Stimulated activated memory B cell treated with anti-CD40 and anti-IgM and Interleukin-4, amounts not matched to agents 10 μg/mL and 1 μg/mL and 100 μg/mL, for 72 hours (primary cell): ENCODE results near the gene DARS2.
"Not testable (repeated sequence)": the region's sequence is repeated elsewhere in the genome, so short reads cannot be mapped to it uniquely, and the experiment has no call there.

Experiments used
- ATAC-seq: fragments of 150-1000 bp; cut with Tn5 transposase; 2 replicates; pipeline ENCODE4 v1.10.0; 2021
- H3K27ac Mint-ChIP-seq: one replicate; pipeline ENCODE4 v1.8.0; 2022; ENCODE audit warnings: mild to moderate bottlenecking, mixed read lengths
- H3K27me3 Mint-ChIP-seq: one replicate; pipeline ENCODE4 v1.8.0; 2022; ENCODE audit warnings: mixed read lengths
- H3K36me3 Mint-ChIP-seq: one replicate; pipeline ENCODE4 v1.8.0; 2022; ENCODE audit warnings: mixed read lengths
- H3K4me1 Mint-ChIP-seq: one replicate; pipeline ENCODE4 v1.8.0; 2022; ENCODE audit warnings: mixed read lengths
- H3K4me3 Mint-ChIP-seq: one replicate; pipeline ENCODE4 v1.8.0; 2022; ENCODE audit warnings: mild to moderate bottlenecking, moderate library complexity, mixed read lengths
- H3K9me3 Mint-ChIP-seq: one replicate; pipeline ENCODE4 v1.8.0; 2022; ENCODE audit warnings: mixed read lengths

DARS2 gene

GRCh38 chr1:173824315-173825081 is at the start of gene DARS2, which contains the start of gene CENPL:
Gene DARS2 (plus strand): TSS chr1:173824673. CDS start chr1:173825230, 557 bp downstream.
Gene CENPL (minus strand): TSS chr1:173824883. CDS start chr1:173811299, 13,584 bp downstream.
- peaks cover 28% of the 10 kb centered on the region for H3K36me3 Mint-ChIP-seq
- no peaks in the 10 kb centered on the region for H3K27me3 Mint-ChIP-seq
- H3K4me1 Mint-ChIP-seq = peaks cover 42% of the 10 kb centered on the region
- ATAC-seq = peak; percentile 97
- no peaks in the 10 kb centered on the region for H3K9me3 Mint-ChIP-seq
- peak within 1 kb of the TSS; percentile 96 for H3K4me3 Mint-ChIP-seq
- H3K27ac Mint-ChIP-seq = peak within 1 kb of the TSS; percentile 97

GRCh38 chr1:173775578-173776226 is 48.8 kb upstream of the DARS2 start:
- no peaks in the 10 kb centered on the region for H3K27me3 Mint-ChIP-seq
- no peaks in the 10 kb centered on the region for H3K9me3 Mint-ChIP-seq
- H3K4me1 Mint-ChIP-seq = no peaks in the 10 kb centered on the region
- no peak for ATAC-seq
- H3K27ac Mint-ChIP-seq = no peak overlapping the region
- H3K36me3 Mint-ChIP-seq = peaks cover 59% of the 10 kb centered on the region
- H3K4me3 Mint-ChIP-seq = no peak overlapping the region

GRCh38 chr1:173779936-173780335 is 44.5 kb upstream of the DARS2 start:
- Mint-ChIP-seq H3K36me3 (peaks cover 69% of the 10 kb centered on the region), H3K27ac (no peak overlapping the region), H3K9me3 (no peaks in the 10 kb centered on the region), H3K4me3 (no peak overlapping the region), H3K4me1 (no peaks in the 10 kb centered on the region), H3K27me3 (no peaks in the 10 kb centered on the region)
- ATAC-seq = no peak

- Mint-ChIP-seq H3K4me3 (no peak overlapping the region), H3K27ac (no peak overlapping the region), H3K27me3 (no peaks in the 10 kb centered on the region), H3K4me1 (no peaks in the 10 kb centered on the region), H3K9me3 (no peaks in the 10 kb centered on the region), H3K36me3 (peaks cover 48% of the 10 kb centered on the region)
- no peak for ATAC-seq
These were observed 39.5 kb upstream of the DARS2 start for GRCh38 chr1:173784997-173785396.

GRCh38 chr1:173789841-173790240 is 34.6 kb upstream of the DARS2 start:
- H3K27ac Mint-ChIP-seq = no peak overlapping the region
- no peaks in the 10 kb centered on the region for H3K9me3 Mint-ChIP-seq
- no peaks in the 10 kb centered on the region for H3K4me1 Mint-ChIP-seq
- no peaks in the 10 kb centered on the region for H3K27me3 Mint-ChIP-seq
- no peak for ATAC-seq
- H3K4me3 Mint-ChIP-seq = no peak overlapping the region
- peaks cover 21% of the 10 kb centered on the region for H3K36me3 Mint-ChIP-seq

- no peak overlapping the region for H3K27ac Mint-ChIP-seq
These were observed 26.4 kb upstream of the DARS2 start for GRCh38 chr1:173798078-173798477.

GRCh38 chr1:173799995-173800394 is 24.5 kb upstream of the DARS2 start:
- ATAC-seq, H3K9me3 Mint-ChIP-seq, H3K27ac Mint-ChIP-seq, H3K27me3 Mint-ChIP-seq, H3K4me1 Mint-ChIP-seq, H3K4me3 Mint-ChIP-seq: not testable (repeated sequence)
- H3K36me3 Mint-ChIP-seq = peaks cover 38% of the 10 kb centered on the region

More at GRCh38 chr1:173798078-173798477, 26.4 kb upstream of the DARS2 start:
- Mint-ChIP-seq H3K27me3 (no peaks in the 10 kb centered on the region), H3K4me1 (no peaks in the 10 kb centered on the region), H3K4me3 (no peak overlapping the region), H3K36me3 (peaks cover 27% of the 10 kb centered on the region), H3K9me3 (no peaks in the 10 kb centered on the region)
- ATAC-seq = no peak

GRCh38 chr1:173802961-173803360 is 21.5 kb upstream of the DARS2 start:
- H3K4me1 Mint-ChIP-seq = no peaks in the 10 kb centered on the region
- peaks cover 46% of the 10 kb centered on the region for H3K36me3 Mint-ChIP-seq
- no peaks in the 10 kb centered on the region for H3K27me3 Mint-ChIP-seq
- H3K9me3 Mint-ChIP-seq = no peaks in the 10 kb centered on the region
- ATAC-seq = no peak
- H3K4me3 Mint-ChIP-seq = no peak overlapping the region
- no peak overlapping the region for H3K27ac Mint-ChIP-seq

- Mint-ChIP-seq H3K4me1 (peaks cover 34% of the 10 kb centered on the region), H3K36me3 (peaks cover 65% of the 10 kb centered on the region)
- ATAC-seq, H3K27ac Mint-ChIP-seq, H3K4me3 Mint-ChIP-seq, H3K27me3 Mint-ChIP-seq, H3K9me3 Mint-ChIP-seq: not testable (repeated sequence)
These were observed 10.8 kb upstream of the DARS2 start for GRCh38 chr1:173813654-173814053.

GRCh38 chr1:173818459-173818858 is 6.0 kb upstream of the DARS2 start:
- H3K36me3 Mint-ChIP-seq = peaks cover 58% of the 10 kb centered on the region
- H3K27me3 Mint-ChIP-seq = no peaks in the 10 kb centered on the region
- H3K4me3 Mint-ChIP-seq = no peak overlapping the region

GRCh38 chr1:173821680-173822079 is 2.8 kb upstream of the DARS2 start:
- H3K4me1 Mint-ChIP-seq = peaks cover 42% of the 10 kb centered on the region

More at GRCh38 chr1:173818459-173818858, 6.0 kb upstream of the DARS2 start:
- Mint-ChIP-seq H3K9me3 (peaks cover 5% of the 10 kb centered on the region), H3K4me1 (peaks cover 50% of the 10 kb centered on the region), H3K27ac (no peak overlapping the region)
- ATAC-seq = no peak

GRCh38 chr1:173823781-173824314 is 625 bp upstream of the DARS2 start:
- Mint-ChIP-seq H3K4me1 (peaks cover 42% of the 10 kb centered on the region), H3K36me3 (peaks cover 25% of the 10 kb centered on the region), H3K4me3 (peak overlapping the region; percentile 96), H3K27ac (peak overlapping the region; percentile 97), H3K9me3 (no peaks in the 10 kb centered on the region), H3K27me3 (no peaks in the 10 kb centered on the region)
- ATAC-seq = peak; percentile 49

More at GRCh38 chr1:173821680-173822079, 2.8 kb upstream of the DARS2 start:
- Mint-ChIP-seq H3K27ac (peak overlapping the region; percentile 13), H3K27me3 (no peaks in the 10 kb centered on the region), H3K9me3 (no peaks in the 10 kb centered on the region), H3K36me3 (peaks cover 30% of the 10 kb centered on the region), H3K4me3 (no peak overlapping the region)
- ATAC-seq = no peak

GRCh38 chr1:173827611-173828010 is 3.1 kb downstream of the DARS2 start:
- H3K4me3 Mint-ChIP-seq = no peak overlapping the region
- H3K4me1 Mint-ChIP-seq = peaks cover 26% of the 10 kb centered on the region
- no peak for ATAC-seq
- H3K27me3 Mint-ChIP-seq = no peaks in the 10 kb centered on the region
- no peaks in the 10 kb centered on the region for H3K9me3 Mint-ChIP-seq
- peaks cover 23% of the 10 kb centered on the region for H3K36me3 Mint-ChIP-seq
- no peak overlapping the region for H3K27ac Mint-ChIP-seq

- no peaks in the 10 kb centered on the region for H3K4me1 Mint-ChIP-seq
These were observed 8.3 kb downstream of the DARS2 start for GRCh38 chr1:173832748-173833147.

GRCh38 chr1:173852105-173852504 is 27.6 kb downstream of the DARS2 start:
- Mint-ChIP-seq H3K27me3 (no peaks in the 10 kb centered on the region), H3K36me3 (peaks cover 52% of the 10 kb centered on the region), H3K27ac (no peak overlapping the region), H3K9me3 (no peaks in the 10 kb centered on the region), H3K4me1 (no peaks in the 10 kb centered on the region), H3K4me3 (no peak overlapping the region)
- no peak for ATAC-seq

More at GRCh38 chr1:173832748-173833147, 8.3 kb downstream of the DARS2 start:
- H3K27ac Mint-ChIP-seq = no peak overlapping the region
- H3K36me3 Mint-ChIP-seq = peaks cover 32% of the 10 kb centered on the region
- H3K9me3 Mint-ChIP-seq = no peaks in the 10 kb centered on the region
- no peak overlapping the region for H3K4me3 Mint-ChIP-seq
- no peak for ATAC-seq
- H3K27me3 Mint-ChIP-seq = no peaks in the 10 kb centered on the region
